Progenitor cell of endocrine pancreas (in vitro differentiated cells): Measurements from ENCODE around the gene C19orf67. TPM values are rescaled to one million over a fixed set of nuclear protein-coding genes. Genes with fewer than 3 reads are reported as not detected.

Experiments
- DNase-seq: peaks from one replicate; pipeline ENCODE4 v3.0.0; 2021; ENCODE audit warnings: low spot score; ENCODE audit not compliant: unreplicated experiment
- H3K27ac Mint-ChIP-seq: 2 replicates; pipeline ENCODE4 v1.8.0; 2021; ENCODE audit warnings: mild to moderate bottlenecking, moderate library complexity, mixed read lengths
- H3K27me3 Mint-ChIP-seq: 2 replicates; pipeline ENCODE4 v1.8.0; 2021; ENCODE audit warnings: mixed read lengths
- H3K36me3 Mint-ChIP-seq: 2 replicates; pipeline ENCODE4 v1.8.0; 2022; ENCODE audit warnings: mixed read lengths; ENCODE audit not compliant: insufficient read depth
- H3K4me1 Mint-ChIP-seq: 2 replicates; pipeline ENCODE4 v1.8.0; 2021; ENCODE audit warnings: low read depth, mixed read lengths
- H3K4me3 Mint-ChIP-seq: 2 replicates; pipeline ENCODE4 v1.8.0; 2021; ENCODE audit warnings: low read depth, mild to moderate bottlenecking, moderate library complexity, mixed read lengths
- H3K9me3 Mint-ChIP-seq: 2 replicates; pipeline ENCODE4 v1.8.0; 2021; ENCODE audit warnings: low read depth, mixed read lengths
- total RNA-seq: library from RNA; stranded (reverse); gene quantifications from 2 replicates; pipeline ENCODE4 v1.2.1, GENCODE V29; 2021
- TF ChIP-seq, protein P1 (sequence below): fragments of 200-600 bp; sonication (generic); IDR thresholded peaks from one replicate; pipeline ENCODE4 v1.5.0; 2021; ENCODE audit warnings: antibody characterized with exemption, mild to moderate bottlenecking; ENCODE audit not compliant: unreplicated experiment

C19orf67 gene
- total RNA-seq, 1 donor from 2014 or later: 0.43 TPM

- Mint-ChIP-seq H3K27ac (no peak overlapping the region), H3K36me3 (no peaks in the 10 kb centered on the region), H3K9me3 (no peaks in the 10 kb centered on the region), H3K4me1 (peaks cover 16% of the 10 kb centered on the region), H3K27me3 (no peaks in the 10 kb centered on the region), H3K4me3 (no peak overlapping the region)
- no peak for DNase-seq
- TF ChIP-seq, protein P1, sequence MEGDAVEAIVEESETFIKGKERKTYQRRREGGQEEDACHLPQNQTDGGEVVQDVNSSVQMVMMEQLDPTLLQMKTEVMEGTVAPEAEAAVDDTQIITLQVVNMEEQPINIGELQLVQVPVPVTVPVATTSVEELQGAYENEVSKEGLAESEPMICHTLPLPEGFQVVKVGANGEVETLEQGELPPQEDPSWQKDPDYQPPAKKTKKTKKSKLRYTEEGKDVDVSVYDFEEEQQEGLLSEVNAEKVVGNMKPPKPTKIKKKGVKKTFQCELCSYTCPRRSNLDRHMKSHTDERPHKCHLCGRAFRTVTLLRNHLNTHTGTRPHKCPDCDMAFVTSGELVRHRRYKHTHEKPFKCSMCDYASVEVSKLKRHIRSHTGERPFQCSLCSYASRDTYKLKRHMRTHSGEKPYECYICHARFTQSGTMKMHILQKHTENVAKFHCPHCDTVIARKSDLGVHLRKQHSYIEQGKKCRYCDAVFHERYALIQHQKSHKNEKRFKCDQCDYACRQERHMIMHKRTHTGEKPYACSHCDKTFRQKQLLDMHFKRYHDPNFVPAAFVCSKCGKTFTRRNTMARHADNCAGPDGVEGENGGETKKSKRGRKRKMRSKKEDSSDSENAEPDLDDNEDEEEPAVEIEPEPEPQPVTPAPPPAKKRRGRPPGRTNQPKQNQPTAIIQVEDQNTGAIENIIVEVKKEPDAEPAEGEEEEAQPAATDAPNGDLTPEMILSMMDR: no peak
Measured at GRCh38 chr19:14113762-14114414, 28.3 kb upstream of the C19orf67 start.

DNA sequence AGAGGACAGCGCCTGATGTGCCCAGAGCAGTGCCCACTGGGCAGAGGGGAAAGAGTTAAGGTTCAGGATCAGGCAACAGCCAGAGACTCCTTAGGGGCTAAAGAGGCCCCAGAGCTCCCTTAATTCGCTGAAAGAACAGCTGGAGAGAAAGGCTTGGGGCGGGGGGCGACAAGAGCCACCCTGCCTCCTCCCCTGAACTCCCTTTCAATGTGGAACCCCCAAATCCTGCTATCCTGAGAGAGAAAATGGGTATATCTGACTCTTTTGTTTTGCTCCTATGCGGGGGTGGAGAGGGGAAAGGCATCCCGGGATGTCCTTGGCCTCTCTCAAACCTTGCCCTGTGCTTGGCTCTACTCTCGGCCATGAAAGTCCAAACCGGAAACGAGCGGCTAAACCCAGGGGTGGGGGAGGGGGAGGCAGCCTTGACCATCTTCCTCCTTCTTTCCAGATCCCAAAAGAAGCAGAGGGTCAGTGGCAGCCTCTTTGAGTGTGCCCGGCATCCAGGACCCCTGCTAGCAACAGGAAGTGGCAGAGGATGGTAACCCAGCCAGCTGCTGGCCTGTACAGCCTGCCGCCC, 27.3 kb upstream of the C19orf67 start:
- peak overlapping the region; percentile 41 for H3K27ac Mint-ChIP-seq
- H3K9me3 Mint-ChIP-seq: no peaks in the 10 kb centered on the region
- peaks cover 11% of the 10 kb centered on the region for H3K4me1 Mint-ChIP-seq
- no peaks in the 10 kb centered on the region for H3K36me3 Mint-ChIP-seq
- DNase-seq: no peak
- no peaks in the 10 kb centered on the region for H3K27me3 Mint-ChIP-seq
- H3K4me3 Mint-ChIP-seq: no peak overlapping the region
- TF ChIP-seq, protein P1: no peak

DNA sequence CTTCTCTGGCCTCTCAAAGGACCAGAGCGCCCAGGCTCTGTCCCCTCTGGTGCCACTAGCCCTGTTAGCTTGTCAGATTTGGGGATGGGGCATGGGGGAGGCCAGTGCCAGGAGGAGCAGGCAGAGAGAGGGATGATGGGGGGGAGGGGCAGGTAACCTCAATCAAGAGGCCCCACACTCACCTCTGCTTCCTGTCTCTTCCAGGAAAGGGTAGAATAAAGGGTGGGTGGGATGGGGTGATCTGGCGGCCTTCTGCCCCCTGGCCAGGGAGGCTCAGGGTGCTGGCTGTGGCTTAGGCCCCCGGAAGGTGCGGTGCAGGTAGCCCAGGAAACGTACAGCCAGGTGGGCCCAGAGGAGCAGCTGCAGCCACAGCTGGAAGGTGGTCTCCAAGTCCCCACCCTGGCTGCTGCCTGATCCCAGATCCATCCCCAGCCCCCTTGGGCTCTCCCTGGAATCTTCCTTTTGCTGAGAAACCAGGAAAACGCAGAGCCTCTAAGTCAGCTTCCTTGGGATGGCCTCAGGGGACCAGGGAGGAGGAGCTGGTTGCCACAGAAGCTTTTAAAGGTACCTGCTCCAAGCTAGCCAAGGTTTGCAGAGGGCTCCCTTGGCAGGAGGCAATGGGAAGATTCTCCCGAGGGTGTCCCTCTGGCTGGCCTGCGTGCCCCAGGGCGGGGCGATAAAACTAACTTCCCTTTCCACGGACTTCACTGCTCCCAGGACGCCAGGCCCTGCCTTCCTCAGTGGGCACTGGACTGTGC, 26.6 kb upstream of the C19orf67 start:
- Mint-ChIP-seq H3K36me3 (peaks cover 1% of the 10 kb centered on the region), H3K4me3 (no peak overlapping the region), H3K4me1 (peaks cover 11% of the 10 kb centered on the region), H3K27me3 (no peaks in the 10 kb centered on the region), H3K9me3 (no peaks in the 10 kb centered on the region), H3K27ac (no peak overlapping the region)
- TF ChIP-seq, protein P1: no peak
- no peak for DNase-seq

GRCh38 chr19:14111486-14111885, 25.9 kb upstream of the C19orf67 start:
- TF ChIP-seq, protein P1: no peak
- Mint-ChIP-seq H3K27me3 (no peaks in the 10 kb centered on the region), H3K9me3 (no peaks in the 10 kb centered on the region), H3K4me1 (peaks cover 6% of the 10 kb centered on the region), H3K4me3 (no peak overlapping the region), H3K36me3 (peaks cover 2% of the 10 kb centered on the region), H3K27ac (no peak overlapping the region)
- no peak for DNase-seq

DNA sequence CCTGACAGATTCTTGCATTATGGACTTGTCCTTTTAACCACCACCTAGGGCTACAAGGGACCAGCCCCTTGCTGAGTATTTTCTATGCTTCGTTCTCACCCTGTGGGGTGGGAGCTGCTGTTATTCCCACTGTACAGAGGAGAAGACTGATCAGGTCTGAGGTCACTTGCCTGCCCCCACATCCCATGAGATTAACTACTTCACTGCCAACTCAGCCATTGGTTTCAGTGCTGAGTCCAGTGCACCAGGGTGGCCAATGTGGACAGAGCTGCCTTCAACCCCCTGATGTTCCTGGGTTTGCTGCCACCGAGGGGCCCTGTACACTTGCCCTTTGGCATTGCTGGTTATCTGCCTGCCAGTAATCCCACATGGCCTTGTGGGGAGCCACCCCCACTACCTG, 25.1 kb upstream of the C19orf67 start:
- Mint-ChIP-seq H3K27me3 (no peaks in the 10 kb centered on the region), H3K4me1 (no peaks in the 10 kb centered on the region), H3K27ac (no peak overlapping the region), H3K36me3 (peaks cover 5% of the 10 kb centered on the region), H3K9me3 (no peaks in the 10 kb centered on the region), H3K4me3 (no peak overlapping the region)
- TF ChIP-seq, protein P1: no peak
- DNase-seq: no peak
